ENCODE data around the gene TERT.

TERT gene

GRCh38 chr5:1221721-1222120, 73.1 kb downstream of the TERT start:
- DNase-seq (ENCODE audit: low read depth in 4 of 4, low spot score in 1 of 4) = no peak

- DNase-seq (ENCODE audit: low read depth in 4 of 4, low spot score in 1 of 4) = no peak
These were observed 74.0 kb downstream of the TERT start for GRCh38 chr5:1220831-1221230.

DNA sequence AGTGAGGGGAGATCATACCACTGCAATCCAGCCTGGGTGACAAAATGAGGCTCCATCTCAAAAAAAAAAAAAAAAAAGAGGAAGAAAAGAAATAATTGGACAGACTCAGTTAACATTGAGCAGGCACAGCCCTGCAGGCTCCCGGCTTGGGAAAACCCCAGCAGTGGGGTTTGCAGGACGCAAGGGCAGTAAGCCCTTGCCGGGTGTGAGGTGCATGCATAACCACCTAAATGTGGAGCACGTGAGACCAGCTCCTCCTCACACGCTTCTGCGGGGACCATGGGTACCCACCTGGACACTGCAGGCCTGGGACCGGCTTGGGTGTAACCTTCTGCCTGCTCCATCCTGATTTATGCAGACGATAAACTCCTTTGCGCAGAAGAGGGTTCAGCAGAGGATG, 74.5 kb downstream of the TERT start:
- DNase-seq (ENCODE audit: low read depth in 4 of 4, low spot score in 1 of 4) = no peak

- no peak for DNase-seq (ENCODE audit: low read depth in 4 of 4, low spot score in 1 of 4)
These were observed 75.1 kb downstream of the TERT start for GRCh38 chr5:1219768-1220100.

DNA sequence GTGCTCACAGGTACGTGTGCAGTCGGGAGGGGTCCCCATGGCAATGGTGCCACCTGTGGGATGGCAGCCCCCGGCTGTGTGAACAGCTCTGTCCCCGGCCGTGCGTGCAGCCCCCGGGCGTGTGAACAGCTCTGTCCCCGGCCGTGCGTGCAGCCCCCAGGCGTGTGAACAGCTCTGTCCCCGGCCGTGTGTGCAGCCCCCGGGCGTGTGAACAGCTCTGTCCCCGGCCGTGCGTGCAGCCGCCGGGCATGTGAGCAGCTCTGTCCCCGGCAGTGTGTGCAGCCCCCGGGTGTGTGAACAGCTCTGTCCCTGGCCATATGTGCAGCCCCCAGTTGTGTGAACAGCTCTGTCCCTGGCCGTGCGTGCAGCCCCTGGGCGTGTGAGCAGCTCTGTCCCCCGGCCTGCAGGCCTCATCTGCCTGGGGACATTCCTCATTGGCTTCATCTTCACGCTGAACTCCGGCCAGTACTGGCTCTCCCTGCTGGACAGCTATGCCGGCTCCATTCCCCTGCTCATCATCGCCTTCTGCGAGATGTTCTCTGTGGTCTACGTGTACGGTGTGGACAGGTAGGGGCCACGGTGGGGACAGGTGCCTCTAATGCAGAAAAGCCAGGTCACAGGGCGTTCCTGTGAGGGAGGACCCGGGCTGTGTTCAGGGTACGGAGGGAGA, 75.6 kb downstream of the TERT start:
- DNase-seq (ENCODE audit: low read depth in 4 of 4, low spot score in 1 of 4) = no peak

GRCh38 chr5:1218351-1219080, 76.4 kb downstream of the TERT start:
- DNase-seq (ENCODE audit: low read depth in 4 of 4, low spot score in 1 of 4) = no peak

GRCh38 chr5:1217596-1218206, 77.2 kb downstream of the TERT start:
- DNase-seq (ENCODE audit: low read depth in 4 of 4, low spot score in 1 of 4) = no peak

DNA sequence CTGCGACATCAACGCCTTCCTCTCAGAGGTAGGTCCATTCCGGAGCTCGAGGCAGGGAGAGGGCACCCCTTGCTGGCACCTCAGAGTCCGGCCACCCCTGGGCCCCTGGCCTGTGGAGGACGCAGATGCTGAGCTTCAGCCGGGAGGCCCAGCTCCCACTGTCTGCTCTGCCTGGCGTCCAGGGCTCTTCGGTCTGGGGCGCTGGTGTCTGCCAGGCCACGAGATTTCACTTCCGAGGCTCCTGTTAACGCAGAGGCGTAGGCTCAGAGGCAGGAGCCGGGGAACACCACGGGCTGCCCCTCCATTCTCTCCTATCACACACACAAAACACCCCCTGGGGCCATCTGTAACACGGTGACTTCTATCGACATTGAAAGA, 78.0 kb downstream of the TERT start:
- no peak for DNase-seq (ENCODE audit: low read depth in 4 of 4, low spot score in 1 of 4)

DNA sequence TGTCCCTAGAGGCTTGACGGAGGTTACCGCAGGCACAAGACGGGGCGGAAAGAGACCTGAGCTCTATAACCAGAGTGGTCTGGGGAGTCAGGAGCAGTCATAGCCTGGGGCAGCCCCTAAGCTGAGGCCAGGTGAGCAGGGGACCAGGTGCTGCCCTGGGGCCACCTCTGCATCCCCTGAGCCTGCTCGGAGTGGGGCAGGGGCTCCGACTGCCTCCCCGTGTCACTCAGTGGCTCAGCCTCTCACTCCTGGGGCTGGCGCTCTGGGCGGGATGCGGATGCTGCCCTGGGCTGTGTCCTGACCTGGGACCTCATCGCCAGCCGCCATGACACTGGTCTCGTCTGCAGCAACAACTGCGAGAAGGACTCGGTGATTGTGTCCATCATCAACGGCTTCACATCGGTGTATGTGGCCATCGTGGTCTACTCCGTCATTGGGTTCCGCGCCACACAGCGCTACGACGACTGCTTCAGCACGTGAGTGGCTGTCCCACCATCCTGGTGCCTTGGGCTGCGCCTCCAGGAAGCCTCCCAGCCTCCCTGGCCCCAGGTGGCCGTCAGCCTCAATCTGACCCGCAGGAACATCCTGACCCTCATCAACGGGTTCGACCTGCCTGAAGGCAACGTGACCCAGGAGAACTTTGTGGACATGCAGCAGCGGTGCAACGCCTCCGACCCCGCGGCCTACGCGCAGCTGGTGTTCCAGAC, 78.5 kb downstream of the TERT start:
- DNase-seq (ENCODE audit: low read depth in 4 of 4, low spot score in 1 of 4) = no peak

DNA sequence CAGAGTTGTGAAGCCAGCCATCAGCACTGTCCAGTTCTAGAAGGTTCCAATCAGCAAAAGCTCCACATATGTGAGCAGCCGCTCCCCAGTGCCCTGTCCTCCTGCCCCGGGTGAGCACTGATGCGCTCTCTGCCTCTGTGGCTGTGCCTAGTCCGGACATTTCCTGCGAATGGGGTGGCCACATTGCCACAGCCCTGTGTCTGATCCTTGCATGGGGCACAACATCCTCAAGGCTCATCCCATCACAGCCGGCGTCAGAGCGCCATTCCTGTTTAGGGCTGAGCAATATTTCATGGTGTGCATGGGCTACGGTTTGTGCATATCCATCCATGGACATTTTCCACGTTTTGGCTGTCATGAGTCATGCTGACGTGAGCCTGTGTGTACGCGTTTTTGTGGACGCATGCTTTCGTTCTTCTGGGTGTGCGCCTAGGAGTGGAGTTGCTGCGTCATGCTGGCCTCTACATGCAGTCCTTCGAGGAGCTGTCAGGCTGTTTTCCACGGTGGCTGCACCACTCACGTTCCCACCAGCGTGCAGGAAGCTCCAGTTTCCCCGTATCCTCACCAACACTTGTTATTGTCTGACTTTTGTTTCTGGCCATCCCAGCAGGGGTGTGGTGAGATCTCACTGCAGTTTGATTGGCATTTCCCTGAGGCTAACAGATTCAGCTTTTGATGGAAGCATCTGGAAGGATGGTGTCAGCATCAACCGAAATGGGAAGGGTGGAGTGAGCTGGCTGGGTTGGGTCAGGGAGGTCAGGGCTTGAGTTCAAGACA, 79.4 kb downstream of the TERT start:
- DNase-seq (ENCODE audit: low read depth in 4 of 4, low spot score in 1 of 4) = no peak

DNA sequence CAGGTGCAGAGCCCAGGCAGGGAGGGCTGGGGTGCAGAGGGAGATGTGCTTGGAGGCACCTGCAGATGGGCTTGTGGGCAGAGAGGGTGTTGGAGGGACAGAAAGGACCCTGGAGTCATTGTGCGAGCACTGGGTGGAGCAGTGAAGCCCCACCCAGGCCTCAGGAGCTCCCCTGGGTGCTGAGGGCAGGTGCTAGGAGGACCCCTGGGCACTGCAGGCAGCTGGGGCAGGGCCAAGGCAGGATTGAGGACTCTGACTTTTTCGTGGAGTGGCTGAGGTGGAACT, 80.0 kb downstream of the TERT start:
- no peak for DNase-seq (ENCODE audit: low read depth in 4 of 4, low spot score in 1 of 4)

DNA sequence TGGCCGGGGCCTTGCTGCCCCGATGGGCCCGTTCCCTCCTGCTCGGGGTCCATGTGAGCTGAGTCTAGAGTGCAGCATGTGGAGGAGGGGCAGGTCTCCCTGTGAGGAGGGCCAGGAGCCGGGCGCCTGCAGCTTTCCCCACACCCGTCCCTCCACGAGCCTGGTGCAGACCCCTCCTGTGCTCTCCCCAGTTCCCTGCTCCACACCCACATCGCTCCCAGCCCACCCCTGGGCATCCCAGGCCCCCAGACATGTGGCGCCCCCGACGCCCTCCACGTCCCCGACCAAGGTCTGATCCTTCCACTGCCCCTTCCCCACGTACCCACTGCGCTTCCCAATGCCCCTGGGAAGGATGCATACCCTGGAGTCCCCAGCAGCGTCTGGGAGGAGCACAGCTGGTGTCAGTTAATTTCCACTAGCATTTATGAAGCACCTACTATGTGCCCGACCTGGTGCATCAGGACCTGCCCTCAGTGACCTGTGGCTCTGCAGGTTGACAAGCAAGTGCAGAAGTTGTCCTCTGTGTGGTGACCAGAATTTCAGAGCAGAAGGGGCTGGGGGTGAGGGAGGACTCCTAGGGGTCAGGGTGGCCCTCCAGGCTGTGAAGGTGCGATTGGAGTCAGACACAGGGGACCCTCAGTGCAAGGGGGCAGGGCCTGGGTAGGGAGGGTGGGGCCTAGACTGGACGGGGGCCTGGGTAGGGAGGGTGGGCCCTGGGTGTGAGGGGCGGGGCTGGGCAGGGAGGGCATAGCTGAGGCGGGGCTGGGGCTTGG, 80.5 kb downstream of the TERT start:
- DNase-seq (ENCODE audit: low read depth in 4 of 4, low spot score in 1 of 4) = no peak

GRCh38 chr5:1213508-1214162, 81.2 kb downstream of the TERT start:
- no peak for DNase-seq (ENCODE audit: low read depth in 4 of 4, low spot score in 1 of 4)

DNA sequence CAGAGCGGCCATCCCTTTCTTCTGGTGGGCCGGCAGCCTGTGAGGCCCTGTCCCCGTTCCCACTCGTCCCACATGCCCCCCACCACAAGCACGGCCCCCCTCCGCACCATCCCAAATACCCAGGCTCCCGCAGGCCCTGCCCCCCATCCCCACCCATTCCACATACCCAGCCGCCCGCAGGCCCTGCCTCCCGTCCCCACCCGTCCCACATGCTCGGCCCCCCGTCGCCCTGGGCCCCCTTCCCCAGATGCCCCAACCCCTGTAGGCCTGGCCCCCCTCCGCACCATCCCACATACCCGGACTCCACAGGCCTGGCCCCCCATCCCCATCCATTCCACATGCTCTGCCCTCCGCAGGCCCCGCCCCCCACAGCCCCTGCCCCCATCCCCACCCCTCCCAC, 82.0 kb downstream of the TERT start:
- no peak for DNase-seq (ENCODE audit: low read depth in 4 of 4, low spot score in 1 of 4)

- DNase-seq (ENCODE audit: low read depth in 4 of 4, low spot score in 1 of 4) = no peak
These were observed 82.6 kb downstream of the TERT start for GRCh38 chr5:1212271-1212670.

- DNase-seq (ENCODE audit: low read depth in 4 of 4, low spot score in 1 of 4) = no peak
These were observed 83.2 kb downstream of the TERT start for GRCh38 chr5:1211701-1212100.

DNA sequence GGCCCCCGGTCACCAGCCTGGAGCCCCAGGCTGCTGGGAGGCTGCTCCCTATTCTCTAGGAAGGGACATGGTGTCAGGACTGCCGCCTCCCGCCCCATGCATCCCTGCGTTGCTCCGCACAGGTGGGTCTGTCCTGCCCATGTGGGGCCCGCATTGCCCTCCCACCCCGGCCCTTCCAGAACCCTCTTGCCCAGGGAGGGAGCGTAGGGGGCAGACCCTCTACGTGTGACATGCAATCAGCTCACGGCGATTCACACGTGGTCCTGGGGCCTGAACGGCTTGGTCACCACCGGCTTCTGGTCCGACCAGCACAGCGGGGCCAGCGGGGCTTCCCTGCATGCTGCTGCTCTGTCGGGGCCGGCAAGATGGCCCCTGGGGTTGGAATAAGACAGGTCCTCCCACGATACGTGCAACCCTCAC, 84.0 kb downstream of the TERT start:
- DNase-seq (ENCODE audit: low read depth in 4 of 4, low spot score in 1 of 4) = no peak

DNA sequence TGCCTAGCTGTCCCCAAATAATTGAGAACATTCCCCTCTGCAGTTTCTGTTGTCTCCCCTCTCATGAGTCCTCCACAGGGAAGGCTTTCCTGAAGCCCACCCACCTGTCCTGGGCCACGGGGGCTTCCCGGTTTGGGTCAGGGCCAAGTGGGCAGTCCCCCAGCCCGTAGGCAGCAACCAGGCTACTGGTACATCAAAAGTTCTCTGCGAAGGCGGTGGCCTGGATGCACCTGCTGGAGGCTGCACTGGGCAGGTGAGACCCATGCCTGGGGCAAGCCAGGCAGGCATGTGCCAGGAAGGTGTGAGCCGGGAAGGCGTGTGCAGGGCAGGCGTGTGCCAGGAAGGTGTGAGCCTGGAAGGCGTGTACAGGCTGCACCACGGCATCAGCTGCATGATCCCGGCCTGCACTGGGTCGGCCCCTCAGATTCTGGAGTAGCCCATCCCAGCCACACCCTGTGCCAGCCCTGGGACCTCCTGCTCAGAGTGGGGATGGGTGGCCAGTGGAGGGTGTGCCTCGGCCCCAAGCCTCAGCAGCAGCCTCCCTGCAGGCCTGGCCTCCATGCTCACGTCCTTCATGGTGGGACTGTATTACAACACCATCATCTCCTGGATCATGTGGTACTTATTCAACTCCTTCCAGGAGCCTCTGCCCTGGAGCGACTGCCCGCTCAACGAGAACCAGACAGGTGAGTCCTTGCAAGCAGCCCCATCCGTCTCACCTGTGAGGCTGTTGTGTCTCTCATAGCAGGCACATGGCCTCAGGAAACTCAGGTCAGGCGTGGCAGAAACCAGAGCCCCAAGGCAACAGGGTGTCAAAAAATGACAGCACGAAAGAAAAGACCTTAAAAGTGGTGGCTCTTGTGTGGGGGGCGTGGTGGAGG, 84.7 kb downstream of the TERT start:
- no peak for DNase-seq (ENCODE audit: low read depth in 4 of 4, low spot score in 1 of 4)

- no peak for DNase-seq (ENCODE audit: low read depth in 4 of 4, low spot score in 1 of 4)
These were observed 85.4 kb downstream of the TERT start for GRCh38 chr5:1209489-1209852.
